GM21529 (cell line): ENCODE results near the gene MISP.

Experiments used
- ATAC-seq: cut with Tn5 transposase; IDR thresholded peaks from one replicate; pipeline ENCODE4 v1.9.1; 2021; ENCODE audit not compliant: unreplicated experiment

Gene MISP

GRCh38 chr19:771332-771785 lies 20.4 kb downstream of the MISP start:
- no peak for ATAC-seq

- ATAC-seq: no peak
Measured at GRCh38 chr19:772063-772462, 21.2 kb downstream of the MISP start.

GRCh38 chr19:772730-773436 lies 22.0 kb downstream of the MISP start:
- ATAC-seq: no peak

- no peak for ATAC-seq
Measured at GRCh38 chr19:776549-776948, 25.6 kb downstream of the MISP start.

- ATAC-seq: no peak
Measured at GRCh38 chr19:778910-779653, 28.2 kb downstream of the MISP start.

- no peak for ATAC-seq
Measured at GRCh38 chr19:780935-781334, 30.0 kb downstream of the MISP start.

- ATAC-seq: no peak
Measured at GRCh38 chr19:781800-782184, 30.9 kb downstream of the MISP start.

- no peak for ATAC-seq
Measured at GRCh38 chr19:782185-782877, 31.4 kb downstream of the MISP start.

GRCh38 chr19:782878-783668 lies 32.2 kb downstream of the MISP start:
- ATAC-seq: no peak

DNA sequence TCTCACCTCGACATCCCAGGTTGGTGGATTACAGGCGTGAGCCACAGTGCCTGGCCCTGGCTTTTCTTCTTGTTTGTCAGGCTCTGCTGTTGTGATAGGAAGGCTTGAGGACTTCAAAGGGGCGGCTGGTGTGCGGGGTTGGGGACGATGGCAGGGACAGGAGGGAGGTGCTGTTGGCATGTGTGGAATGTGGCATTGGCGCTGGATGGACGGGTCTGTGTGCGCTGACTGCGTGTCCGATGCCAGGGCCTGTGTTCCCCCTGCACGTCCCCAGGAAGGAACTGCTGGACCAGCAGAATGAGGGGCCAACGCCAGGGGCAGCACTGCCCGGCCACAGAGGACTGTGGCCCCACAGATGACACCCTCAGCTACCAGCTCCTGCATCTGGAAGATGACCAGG lies 33.6 kb downstream of the MISP start:
- ATAC-seq: no peak

GRCh38 chr19:787536-787935 lies 36.6 kb downstream of the MISP start:
- ATAC-seq: no peak

GRCh38 chr19:788686-788982 lies 37.7 kb downstream of the MISP start:
- no peak for ATAC-seq

DNA sequence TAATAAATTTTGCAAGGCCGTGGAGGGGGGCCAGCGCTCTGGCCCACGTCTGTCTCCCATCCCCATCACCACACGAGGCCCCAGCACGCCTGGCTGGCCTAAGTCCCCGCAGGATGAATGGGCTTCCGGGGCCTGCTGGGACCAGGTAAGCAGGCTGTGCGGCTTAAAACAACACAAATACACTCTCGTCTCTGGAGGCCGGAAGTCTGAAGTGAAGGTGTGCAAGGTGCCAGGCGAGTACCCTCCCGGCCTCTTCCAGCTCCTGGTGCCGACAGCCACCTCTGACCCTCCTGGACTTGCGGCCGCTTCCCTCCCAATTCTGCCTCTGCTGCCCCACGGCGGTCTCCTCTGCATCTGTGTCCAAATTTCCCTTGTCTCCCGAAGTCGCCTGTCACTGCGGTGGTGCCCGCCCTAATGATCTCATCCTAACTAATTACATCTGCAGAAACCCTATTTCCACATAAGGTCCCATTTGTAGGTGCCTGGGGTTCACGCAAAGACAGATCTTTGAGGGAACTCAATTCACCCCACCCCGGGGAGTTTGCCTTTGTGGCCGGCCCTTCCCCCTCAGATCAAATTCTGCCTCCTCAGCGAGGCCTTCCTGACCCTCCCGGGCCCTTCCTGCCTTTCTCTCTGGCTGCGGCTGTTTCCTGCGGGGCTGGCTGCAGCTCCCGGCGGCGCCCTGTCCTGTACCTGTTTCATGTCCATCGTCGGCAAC lies 38.2 kb downstream of the MISP start:
- no peak for ATAC-seq

DNA sequence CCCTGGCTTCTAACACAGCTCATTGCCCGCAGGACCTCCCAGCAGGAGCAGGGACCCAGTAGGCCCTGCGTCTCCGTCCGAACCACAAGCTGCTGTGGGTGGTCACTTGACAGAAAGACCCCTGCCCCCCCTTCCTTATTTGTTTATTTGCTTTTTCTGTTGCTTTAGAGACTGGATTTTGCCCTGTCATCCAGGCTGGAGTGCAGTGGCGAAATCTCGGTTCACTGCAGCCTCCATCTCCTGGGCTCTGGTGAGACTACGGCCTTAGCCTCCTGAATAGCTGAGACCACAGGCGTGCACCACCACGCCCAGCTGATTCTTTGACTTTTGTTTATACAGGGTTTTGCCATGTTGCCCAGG lies 38.8 kb downstream of the MISP start:
- ATAC-seq: no peak

DNA sequence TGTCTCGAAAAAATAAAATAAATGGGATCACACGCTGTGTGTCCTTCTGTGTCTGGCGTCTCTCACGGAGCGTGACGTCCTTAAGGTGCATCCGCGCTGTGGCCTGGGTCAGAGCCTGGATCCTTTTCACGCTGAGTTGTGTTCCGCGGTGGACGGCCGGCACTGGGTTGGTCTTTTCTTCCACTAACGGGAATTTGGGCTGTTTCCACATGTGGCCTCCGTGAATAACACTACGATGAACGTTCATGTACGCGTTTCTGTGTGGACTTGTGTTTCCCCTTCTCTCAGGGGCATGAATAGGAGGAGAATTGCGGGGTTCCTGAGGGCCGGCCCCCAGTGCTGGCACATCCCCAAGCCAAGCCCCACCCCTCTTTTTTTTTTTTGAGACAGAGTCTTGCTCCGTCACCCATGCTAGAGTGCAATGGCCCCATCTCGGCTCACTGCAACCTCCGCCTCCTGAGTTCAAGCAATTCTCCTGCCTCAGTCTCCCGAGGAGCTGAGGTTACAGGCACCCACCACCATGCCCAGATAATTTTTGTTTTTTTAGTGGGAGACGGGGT lies 40.2 kb downstream of the MISP start:
- no peak for ATAC-seq

DNA sequence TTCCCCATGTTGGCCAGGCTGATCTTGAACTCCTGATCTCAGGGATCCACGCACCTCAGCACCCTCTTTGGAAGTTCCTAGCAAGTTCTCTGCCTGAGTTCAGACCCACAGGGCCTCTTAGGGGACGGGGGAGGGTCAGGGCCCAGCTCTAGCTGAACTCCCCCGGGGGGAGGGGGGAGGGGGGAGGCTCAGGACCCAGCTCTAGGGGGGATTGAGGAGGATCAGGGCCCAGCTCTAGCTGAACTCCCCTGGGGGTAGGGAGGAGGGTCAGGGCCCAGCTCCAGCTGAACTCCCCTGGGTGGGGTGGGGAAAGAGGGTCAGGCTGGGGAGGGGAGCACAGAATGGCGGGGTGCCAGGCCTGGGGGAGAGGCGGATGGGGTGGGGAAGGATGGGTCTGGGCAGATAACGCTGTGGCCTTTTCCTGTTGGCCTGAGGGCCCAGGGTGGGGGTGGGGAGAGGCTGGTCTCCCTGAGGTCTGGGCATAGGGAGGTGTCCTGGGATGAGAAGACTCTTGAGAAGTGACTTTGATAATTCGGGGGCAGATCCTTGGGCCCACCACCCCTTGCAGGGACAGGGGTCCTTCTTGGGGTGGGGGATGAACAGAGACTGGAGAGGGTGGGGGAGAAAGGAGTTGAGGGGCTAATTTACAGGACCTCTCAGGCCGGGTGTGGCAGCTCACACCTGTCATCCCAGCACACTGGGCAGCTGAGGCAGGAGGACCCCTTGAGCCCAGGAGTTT lies 40.8 kb downstream of the MISP start:
- no peak for ATAC-seq

- no peak for ATAC-seq
Measured at GRCh38 chr19:792306-792885, 41.5 kb downstream of the MISP start.

DNA sequence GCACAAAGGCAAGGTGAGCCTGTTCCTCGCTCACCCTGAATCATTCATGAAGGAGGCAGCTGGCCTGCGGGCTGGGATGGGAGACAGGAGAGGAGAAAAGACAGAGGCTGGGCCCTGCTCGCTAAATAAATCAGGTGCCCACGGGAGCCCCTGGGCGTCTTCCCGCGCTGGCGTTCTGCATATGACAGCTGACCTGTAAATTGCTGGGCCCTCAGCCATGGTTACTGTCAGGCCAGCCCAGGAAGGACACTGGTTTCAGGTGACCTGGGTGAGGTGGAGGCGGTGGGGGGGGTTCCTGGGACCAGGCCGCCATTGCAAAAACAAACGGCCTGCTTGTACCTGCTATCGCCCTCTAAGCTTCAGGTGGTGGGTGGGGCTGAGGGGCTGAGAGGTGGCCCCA lies 42.9 kb downstream of the MISP start:
- no peak for ATAC-seq

GRCh38 chr19:795073-795611 lies 44.2 kb downstream of the MISP start:
- no peak for ATAC-seq
